Heart left ventricle (tissue), 16 donors: ENCODE measurements around the gene PCARE. TPM values are rescaled to one million over a fixed set of nuclear protein-coding genes. Genes with fewer than 3 reads are reported as not detected.
A peak's percentile ranks its signal among the peaks of the same experiment; 100 is the strongest.

ENCODE experiments used
- ATAC-seq, 4 donors: fragments of 200-7000 bp; cut with Tn5 transposase; one replicate each; pipeline ENCODE4 v1.9.1; 2020 to 2022; ENCODE audit warnings: moderate library complexity in 4 of 4, mild to moderate bottlenecking in 3 of 4, moderate number of reproducible peaks in 1 of 4
- DNase-seq, 5 donors: peaks; one replicate each; pipeline ENCODE4 v3.0.0-alpha.2; 2020
- H3K27ac ChIP-seq, 12 donors: fragments of 200-600 bp; sonication (generic) in 4 of 12; one replicate each; pipeline versions ENCODE4 v1.5.0 to v1.8.0; 2016 to 2022; ENCODE audit warnings: mild to moderate bottlenecking in 2 of 12
- H3K27me3 ChIP-seq, 9 donors: fragments of 200-600 bp; sonication (generic) in 2 of 9; one replicate each; pipeline versions ENCODE4 v1.5.1 to v1.8.0; 2016 to 2022; ENCODE audit warnings: mild to moderate bottlenecking in 3 of 9
- H3K36me3 ChIP-seq, 9 donors: fragments of 200-600 bp; sonication (generic) in 2 of 9; one replicate each; pipeline versions ENCODE4 v1.5.0 to v1.8.0; 2018 to 2022; ENCODE audit warnings: mild to moderate bottlenecking in 2 of 9
- H3K4me1 ChIP-seq, 12 donors: fragments of 200-600 bp; sonication (generic) in 4 of 12; one replicate each; pipeline versions ENCODE4 v1.5.0 to v1.8.0; 2016 to 2022; ENCODE audit warnings: mild to moderate bottlenecking in 3 of 12
- H3K4me3 ChIP-seq, 12 donors: fragments of 200-600 bp; sonication (generic) in 4 of 12; one replicate each; pipeline versions ENCODE4 v1.5.0 to v1.8.0; 2017 to 2022; ENCODE audit warnings: mild to moderate bottlenecking in 9 of 12, moderate library complexity in 4 of 12
- H3K9me3 ChIP-seq, 12 donors: fragments of 200-600 bp; sonication (generic) in 4 of 12; one replicate each; pipeline versions ENCODE4 v1.5.0 to v1.8.0; 2016 to 2022; ENCODE audit warnings: mild to moderate bottlenecking in 1 of 12
- POLR2A ChIP-seq, 2 donors: fragments of 450-650 bp; IDR thresholded peaks; one replicate each; pipeline ENCODE4 v1.6.1; 2017; ENCODE audit warnings: antibody characterized with exemption in 2 of 2, mild to moderate bottlenecking in 2 of 2, moderate library complexity in 2 of 2
- WGBS, 4 donors: extraction: QIAGEN DNeasy Blood & Tissue Kit in 2 of 4; methylation state at CpG; one replicate each; pipeline versions ENCODE4 v1.1.5 to v1.1.7; 2013 to 2018; 5-methylcytosine and 5-hydroxymethylcytosine counted together
- intact Hi-C, 10 donors: fragments of 100-400 bp; cut with DNase I; formaldehyde crosslinking; loops; one replicate each; pipeline versions ENCODE4 v1.11.1 to v1.14.2; 2022
- long read RNA-seq, 3 donors: library from polyadenylated mRNA; unstranded; transcript quantifications; one replicate each; pipeline ENCODE4 v2.0.0, GENCODE V29; 2020 to 2021
- polyA plus RNA-seq, 2 donors: library from polyadenylated mRNA; stranded (reverse); fragments of 200-250 nt; gene quantifications; one replicate each; pipeline ENCODE4 v1.2.3, GENCODE V29; 2013
- total RNA-seq, 9 donors: library from RNA; depleted of rRNA in 2 of 9; stranded (reverse); fragments of >200 nt in 2 of 9; fragmentation: NEBNext Ultra II Directional in 3 of 9; extraction: Animal tissue kit (Norgen Biotek cat#: 25700) in 3 of 9; gene quantifications; one replicate each; pipeline versions ENCODE4 v1.1.0 to v1.2.4, GENCODE V29; 2016 to 2023
- TF ChIP-seq, protein P1 (sequence below), 12 donors: fragments of 200-600 bp; sonication (generic) in 4 of 12; IDR thresholded peaks; one replicate each; pipeline versions ENCODE4 v1.5.0 to v1.8.0; 2018 to 2022; ENCODE audit warnings: antibody characterized with exemption in 12 of 12, mild to moderate bottlenecking in 5 of 12
- donor health status: ischemic (EF 13 %, LVEDD 7.1; RV severe dilation, severe dysfunction).
- donor health status: healthy with polysubstance abuse.
- donor health status: DM: no; HTN: yes; CAD: no.
- donor health status: DM: no; HTN: no; CAD: no.
- donor health status: ischemic (EF 25% LVEDD 6.9; RV normal size, moderate dysfunction).
- donor health status: ischemic (EF 25% LVEDD 5.7; RV mildly dilated, moderate dysfunction).
- donor health status: healthy.
- donor health status: DM: yes; HTN: yes; CAD: no.
- donor health status: ischemic (EF 35%, LVEDD 5.7; RV mildly dilated, moderate dysfunction).
- donor health status: nonischemic (EF 11% LVEDD 7.7; RV severe dilation, severe dysfunction).
- donor health status: DM: yes; HTN: yes; CAD: no.
- donor health status: PGD.
- donor health status: ischemic (EF 29% LVEDD 5.4; RV normal size, mild dysfunction).
- donor health status: nonischemic (EF 23%, LVEDD 6.1; RV moderate dilation, normal function).

PCARE gene
- total RNA-seq (1 to 10 TPM in 4 of 9 donors, under 1 TPM in 5; 0.61 to 2.4 (median 0.87) TPM), polyA plus RNA-seq (1 to 10 TPM in 1 of 2 donors, under 1 TPM in 1; 0.10 to 1.6 TPM)
- long read RNA-seq, donor 1, full-length matches to known transcripts: 1 of 3 reads
- long read RNA-seq, donor 1, partial matches to known transcripts: 0 of 3 reads
- long read RNA-seq, donor 1, other reads (novel, unspliced or antisense): 2 of 3 reads
- long read RNA-seq, donor 2, partial matches to known transcripts: 0 of 1 reads
- long read RNA-seq, donor 2, other reads (novel, unspliced or antisense): 1 of 1 reads
- long read RNA-seq, donor 3, partial matches to known transcripts: 0 of 1 reads
- long read RNA-seq, donor 3, other reads (novel, unspliced or antisense): 1 of 1 reads

DNA sequence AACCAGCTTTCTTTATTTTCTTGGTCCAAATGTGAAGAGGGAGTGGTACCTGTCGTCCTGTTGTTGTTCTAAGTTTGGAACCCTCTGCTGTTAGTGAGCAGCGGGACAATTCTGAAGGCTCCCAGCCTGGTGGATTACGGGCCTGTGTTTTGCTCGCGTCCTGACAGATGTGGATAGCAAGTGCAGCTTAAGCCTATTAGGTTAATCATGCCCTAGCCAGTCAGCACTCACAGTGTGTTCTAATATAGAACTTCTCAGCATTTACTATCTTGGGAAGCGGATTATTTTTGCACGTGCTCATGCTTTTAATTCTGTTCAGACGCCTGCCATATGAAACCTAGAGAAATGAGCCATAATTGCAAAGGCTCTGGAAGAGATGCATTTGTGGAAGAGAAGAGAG, at the start of gene PCARE:
TSS of gene PCARE (minus strand) at position 113 of the 400 bp plus-strand sequence. CDS start 262 bp downstream, outside the sequence.
- no peaks in the 10 kb centered on the region for H3K27me3 ChIP-seq
- 47 to 54% (median 53%) methylated on average over 8 of the region's 8 CpGs for WGBS, 4 donors
- intact Hi-C loops: loop anchor here in 2 of 10 donors (5.0 kb wide), 2 partner anchors 38 to 43 kb away; partner anchors contain the start of gene CLIP4 (in 1 of the 2)

DNA sequence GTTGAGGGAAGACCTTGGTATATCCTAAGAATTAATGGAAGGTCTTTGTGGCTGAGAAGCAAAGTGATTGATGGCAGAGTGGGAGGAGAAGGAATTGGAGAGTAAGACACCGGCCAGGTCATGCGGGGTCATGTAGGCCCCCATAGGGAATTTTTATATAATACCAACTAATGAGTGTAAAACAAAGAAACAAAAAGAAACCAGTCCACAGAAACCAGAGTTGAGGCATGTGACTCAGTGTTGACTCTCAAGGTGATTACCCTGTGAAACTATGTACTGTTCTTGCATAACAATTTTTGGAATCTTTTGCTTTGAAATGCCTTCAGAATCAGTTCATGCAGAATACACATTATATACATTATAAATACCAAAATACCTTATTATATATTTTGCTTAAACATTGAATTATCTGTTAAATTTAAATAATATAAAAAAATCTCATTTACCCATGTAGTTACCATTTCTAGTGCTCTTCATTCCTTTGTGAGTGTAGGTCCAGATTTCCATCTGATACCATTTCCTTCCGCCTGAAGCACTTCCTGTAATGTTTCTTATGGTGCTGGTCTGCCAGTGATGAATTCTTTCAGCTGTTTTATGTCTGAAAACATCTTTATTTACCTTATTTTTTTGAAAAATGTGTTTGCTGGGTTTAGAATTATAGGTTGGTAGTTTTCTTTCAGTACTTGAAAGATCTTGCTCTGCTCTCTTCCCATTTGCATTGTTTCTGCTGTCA, 49.5 kb upstream of the PCARE start:
- intact Hi-C loops: no loop called here
- Histone ChIP-seq H3K36me3 (peaks cover 0 to 24% (median 14%) of the 10 kb centered on the region in 9 donors), H3K27me3 (no peaks in the 10 kb centered on the region), H3K4me1 (peaks cover 0 to 16% (median 0%) of the 10 kb centered on the region in 12 donors), H3K4me3 (no peak overlapping the region), H3K9me3 (peaks cover 0 to 20% (median 6%) of the 10 kb centered on the region in 12 donors), H3K27ac (no peak overlapping the region)
- WGBS, 4 donors: 81 to 93% (median 91%) methylated on average over 3 of the region's 3 CpGs
- TF ChIP-seq, protein P1, sequence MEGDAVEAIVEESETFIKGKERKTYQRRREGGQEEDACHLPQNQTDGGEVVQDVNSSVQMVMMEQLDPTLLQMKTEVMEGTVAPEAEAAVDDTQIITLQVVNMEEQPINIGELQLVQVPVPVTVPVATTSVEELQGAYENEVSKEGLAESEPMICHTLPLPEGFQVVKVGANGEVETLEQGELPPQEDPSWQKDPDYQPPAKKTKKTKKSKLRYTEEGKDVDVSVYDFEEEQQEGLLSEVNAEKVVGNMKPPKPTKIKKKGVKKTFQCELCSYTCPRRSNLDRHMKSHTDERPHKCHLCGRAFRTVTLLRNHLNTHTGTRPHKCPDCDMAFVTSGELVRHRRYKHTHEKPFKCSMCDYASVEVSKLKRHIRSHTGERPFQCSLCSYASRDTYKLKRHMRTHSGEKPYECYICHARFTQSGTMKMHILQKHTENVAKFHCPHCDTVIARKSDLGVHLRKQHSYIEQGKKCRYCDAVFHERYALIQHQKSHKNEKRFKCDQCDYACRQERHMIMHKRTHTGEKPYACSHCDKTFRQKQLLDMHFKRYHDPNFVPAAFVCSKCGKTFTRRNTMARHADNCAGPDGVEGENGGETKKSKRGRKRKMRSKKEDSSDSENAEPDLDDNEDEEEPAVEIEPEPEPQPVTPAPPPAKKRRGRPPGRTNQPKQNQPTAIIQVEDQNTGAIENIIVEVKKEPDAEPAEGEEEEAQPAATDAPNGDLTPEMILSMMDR (IDR thresholded peaks at IDR 0.05): no peak
- TF ChIP-seq POLR2A (IDR thresholded peaks at IDR 0.05): no peak
- no peak for DNase-seq
- no peak for ATAC-seq

More for the DNA sequence above, at the start of gene PCARE:
- Histone ChIP-seq H3K9me3 (peaks cover 0 to 19% (median 3%) of the 10 kb centered on the region in 12 donors), H3K36me3 (no peaks in the 10 kb centered on the region), H3K27ac (peak within 1 kb of the TSS in 10 of 12 donors; percentile 14 to 70 (median 48)), H3K4me1 (peaks cover 0 to 21% (median 0%) of the 10 kb centered on the region in 12 donors), H3K4me3 (no peak within 1 kb of the TSS)
- no peak for DNase-seq
- TF ChIP-seq POLR2A (IDR thresholded peaks at IDR 0.05): no peak
- TF ChIP-seq, protein P1 (IDR thresholded peaks at IDR 0.05): no peak
- ATAC-seq: peak; percentile 77 to 85 (median 83)

DNA sequence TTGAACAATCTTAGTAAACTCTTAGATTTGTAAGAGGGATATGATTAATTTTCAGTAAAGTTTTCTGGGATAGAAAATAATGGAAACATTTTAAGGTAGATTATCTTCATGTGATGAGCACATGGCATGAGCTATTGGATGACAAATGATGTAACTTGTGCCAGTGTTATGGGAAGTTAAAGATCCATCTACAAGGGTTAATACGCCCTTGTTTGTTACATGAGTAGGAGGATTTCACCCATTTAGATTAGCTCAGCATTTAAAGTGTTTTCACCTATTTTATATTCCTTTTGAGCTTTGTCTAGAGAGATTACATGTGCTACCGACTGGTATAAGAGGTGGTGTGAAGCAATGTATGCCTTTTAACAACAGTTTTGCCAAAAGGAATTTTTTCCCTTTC, 46.5 kb upstream of the PCARE start:
- WGBS, 4 donors: 85 to 94% (median 90%) methylated on average over 2 of the region's 2 CpGs
- Histone ChIP-seq H3K4me3 (no peak overlapping the region), H3K4me1 (peaks cover 0 to 37% (median 8%) of the 10 kb centered on the region in 12 donors), H3K9me3 (peaks cover 0 to 20% (median 6%) of the 10 kb centered on the region in 12 donors), H3K27me3 (no peaks in the 10 kb centered on the region), H3K27ac (no peak overlapping the region), H3K36me3 (peaks cover 0 to 24% (median 14%) of the 10 kb centered on the region in 9 donors)
- intact Hi-C loops: no loop called here
- TF ChIP-seq POLR2A (IDR thresholded peaks at IDR 0.05): no peak
- TF ChIP-seq, protein P1 (IDR thresholded peaks at IDR 0.05): no peak
- DNase-seq: no peak
- no peak for ATAC-seq

DNA sequence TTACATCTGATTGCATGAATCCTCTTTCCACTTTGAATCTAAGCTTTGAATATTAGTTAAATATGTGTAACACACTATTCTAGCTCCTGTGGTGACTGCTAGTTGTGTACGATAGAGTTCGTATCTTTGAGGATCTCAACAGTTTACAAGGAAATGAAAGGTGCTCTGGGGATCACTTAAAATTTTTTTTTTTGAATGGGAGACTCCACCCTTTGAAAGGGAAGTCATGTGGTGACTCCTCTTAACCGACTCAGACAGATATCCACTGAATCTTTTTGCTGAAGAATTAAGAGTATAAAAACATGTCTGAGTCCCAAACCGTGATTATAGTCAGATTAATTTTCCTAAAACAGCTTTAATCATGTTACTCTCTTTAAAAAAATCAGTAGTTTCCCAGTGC, 44.9 kb upstream of the PCARE start:
- peaks cover 0 to 18% (median 9%) of the 10 kb centered on the region in 9 donors for H3K36me3 ChIP-seq
- TF ChIP-seq POLR2A (IDR thresholded peaks at IDR 0.05): no peak
- TF ChIP-seq, protein P1 (IDR thresholded peaks at IDR 0.05): no peak
- no peak overlapping the region for H3K4me3 ChIP-seq
- WGBS, 4 donors: 41 to 52% (median 49%) methylated on average over 4 of the region's 4 CpGs
- H3K27ac ChIP-seq: no peak overlapping the region
- H3K27me3 ChIP-seq: peaks cover 0 to 3% (median 0%) of the 10 kb centered on the region in 9 donors
- H3K9me3 ChIP-seq: peaks cover 0 to 10% (median 4%) of the 10 kb centered on the region in 12 donors
- no peak for ATAC-seq
- peaks cover 0 to 46% (median 16%) of the 10 kb centered on the region in 12 donors for H3K4me1 ChIP-seq
- no peak for DNase-seq
- intact Hi-C loops: loop anchor here in 4 of 10 donors (5.0 to 10.0 kb wide), 5 partner anchors 47 to 162 kb away; partner anchors contain the start of gene PCARE (in 1 of the 4)
